CD8-positive, alpha-beta memory T cell (primary cell): ENCODE data around the gene C5. TPM values are rescaled to one million over a fixed set of nuclear protein-coding genes. Genes with fewer than 3 reads are reported as not detected.

ENCODE experiments used
- CTCF ChIA-PET: fragments of 350-600 bp; sonication (Branson Sonifier 250); formaldehyde crosslinking; loops from one replicate; lab custom pipeline; 2021; ENCODE audit warnings: antibody characterized with exemption; lab: Charles Lee
- POLR2A ChIA-PET: fragments of 350-600 bp; sonication (Branson Sonifier 250); formaldehyde crosslinking; loops from one replicate; lab custom pipeline; 2021; ENCODE audit warnings: antibody characterized with exemption; lab: Charles Lee
- DNase-seq, 5 donors: peaks; one replicate each; pipeline versions ENCODE4 v3.0.0 to v3.0.0-alpha.2; 2020 to 2022; ENCODE audit warnings: mixed read lengths in 1 of 5
- H3K27ac ChIP-seq: one replicate; pipeline ENCODE4 v1.7.0; 2013; ENCODE audit warnings: low read depth, mild to moderate bottlenecking, low read length, moderate library complexity
- H3K27me3 ChIP-seq: 2 replicates; pipeline ENCODE4 v1.7.0; 2013; ENCODE audit warnings: low read length, mild to moderate bottlenecking; ENCODE audit not compliant: insufficient read depth, poor library complexity, severe bottlenecking
- H3K36me3 ChIP-seq: 2 replicates; pipeline ENCODE4 v1.7.0; 2013; ENCODE audit warnings: mild to moderate bottlenecking, low read length, moderate library complexity; ENCODE audit not compliant: insufficient read depth
- H3K4me1 ChIP-seq: 2 replicates; pipeline ENCODE4 v1.7.0; 2013; ENCODE audit warnings: mild to moderate bottlenecking, low read length, moderate library complexity; ENCODE audit not compliant: insufficient read depth
- H3K4me3 ChIP-seq: 2 replicates; pipeline ENCODE4 v1.7.0; 2013; ENCODE audit warnings: mild to moderate bottlenecking, low read length
- H3K9me3 ChIP-seq: 2 replicates; pipeline ENCODE4 v1.7.0; 2013; ENCODE audit warnings: mild to moderate bottlenecking, low read length
- H3K27ac Mint-ChIP-seq, 8 donors: one replicate each; pipeline ENCODE4 v1.8.0; 2020 to 2021; ENCODE audit warnings: mixed read lengths in 8 of 8, mild to moderate bottlenecking in 6 of 8, inconsistent platforms in 3 of 8, moderate library complexity in 3 of 8
- H3K27me3 Mint-ChIP-seq, 2 donors: one replicate each; pipeline ENCODE4 v1.8.0; 2020 to 2021; ENCODE audit warnings: mixed read lengths in 2 of 2, mild to moderate bottlenecking in 1 of 2, moderate library complexity in 1 of 2
- H3K36me3 Mint-ChIP-seq, 3 donors: one replicate each; pipeline ENCODE4 v1.8.0; 2020 to 2021; ENCODE audit warnings: mixed read lengths in 3 of 3, inconsistent platforms in 1 of 3, mild to moderate bottlenecking in 1 of 3
- H3K4me1 Mint-ChIP-seq, 3 donors: one replicate each; pipeline ENCODE4 v1.8.0; 2020 to 2021; ENCODE audit warnings: mixed read lengths in 3 of 3, inconsistent platforms in 1 of 3, mild to moderate bottlenecking in 1 of 3
- H3K4me3 Mint-ChIP-seq, 7 donors: one replicate each; pipeline ENCODE4 v1.8.0; 2020 to 2021; ENCODE audit warnings: mixed read lengths in 7 of 7, mild to moderate bottlenecking in 6 of 7, moderate library complexity in 4 of 7, inconsistent platforms in 2 of 7
- H3K9me3 Mint-ChIP-seq, 5 donors: one replicate each; pipeline ENCODE4 v1.8.0; 2020 to 2022; ENCODE audit warnings: mixed read lengths in 5 of 5, mild to moderate bottlenecking in 3 of 5, moderate library complexity in 2 of 5, inconsistent platforms in 1 of 5
- polyA plus RNA-seq: library from polyadenylated mRNA; unstranded; fragments of 300-500 nt; fragmentation: Illumina TruSeq; gene quantifications from one replicate; pipeline ENCODE4 v1.2.3, GENCODE V29; 2021
- total RNA-seq, 2 experiments: library from RNA; stranded (reverse); gene quantifications; one replicate each; pipeline ENCODE4 v1.2.3, GENCODE V29; 2021

C5 gene
- total and polyA plus RNA-seq, 3 experiments from 2014 or later, result 1.1 to 1.3 TPM; not detected in 1

DNA sequence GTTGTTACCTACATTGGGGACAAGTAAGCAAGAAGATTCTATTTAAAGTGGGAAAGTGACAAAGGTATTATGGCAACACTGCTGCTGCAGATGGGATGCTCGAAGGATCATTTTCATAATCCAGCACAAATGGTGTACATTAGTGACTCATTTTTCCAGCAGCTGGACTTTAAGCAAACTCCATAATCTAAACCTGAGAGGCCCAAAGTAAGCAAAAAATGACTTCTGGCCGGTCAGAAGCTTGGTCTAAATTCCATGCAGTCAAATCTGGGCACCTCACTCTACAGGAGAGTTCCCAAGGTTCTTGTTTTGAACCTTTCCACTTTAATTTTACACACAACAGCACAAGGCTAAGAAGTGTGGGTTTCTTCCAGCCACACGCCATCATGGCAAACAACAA lies 79.8 kb downstream of the C5 start:
- H3K9me3 ChIP-seq, result no peaks in the 10 kb centered on the region
- no peaks in the 10 kb centered on the region for H3K27me3 ChIP-seq
- CTCF ChIA-PET, result interaction anchor here (1.3 kb wide), 1 partner anchor 11 kb away, joined by 3 read pairs; no protein-coding TSS in a partner anchor
- no peak for DNase-seq
- Mint-ChIP-seq H3K27ac (no peak overlapping the region), H3K36me3 (peaks cover 0 to 6% (median 0%) of the 10 kb centered on the region in 3 donors), H3K4me3 (no peak overlapping the region), H3K27me3 (no peaks in the 10 kb centered on the region), H3K4me1 (peaks cover 10 to 12% (median 11%) of the 10 kb centered on the region in 3 donors), H3K9me3 (no peaks in the 10 kb centered on the region)
- POLR2A ChIA-PET, result no interaction called here
- no peak overlapping the region for H3K4me3 ChIP-seq
- H3K27ac ChIP-seq, result no peak overlapping the region
- peaks cover 9% of the 10 kb centered on the region for H3K4me1 ChIP-seq
- H3K36me3 ChIP-seq, result no peaks in the 10 kb centered on the region

GRCh38 chr9:120966013-120966369 lies 84.1 kb downstream of the C5 start:
- ChIA-PET CTCF (no interaction called here), POLR2A (no interaction called here)
- H3K9me3 Mint-ChIP-seq, result no peaks in the 10 kb centered on the region
- no peaks in the 10 kb centered on the region for H3K4me1 Mint-ChIP-seq
- no peak for DNase-seq
- H3K4me3 Mint-ChIP-seq, result no peak overlapping the region
- Histone ChIP-seq H3K4me1 (no peaks in the 10 kb centered on the region), H3K4me3 (no peak overlapping the region), H3K27me3 (no peaks in the 10 kb centered on the region), H3K9me3 (no peaks in the 10 kb centered on the region), H3K36me3 (no peaks in the 10 kb centered on the region), H3K27ac (no peak overlapping the region)
- no peak overlapping the region for H3K27ac Mint-ChIP-seq
- no peaks in the 10 kb centered on the region for H3K27me3 Mint-ChIP-seq
- peaks cover 0 to 10% (median 3%) of the 10 kb centered on the region in 3 donors for H3K36me3 Mint-ChIP-seq

- ChIA-PET CTCF (interaction anchor here (1.1 to 1.6 kb wide), 2 partner anchors 11 to 13 kb away, joined by 3 to 4 read pairs; no protein-coding TSS in a partner anchor), POLR2A (no interaction called here)
- Mint-ChIP-seq H3K27me3 (no peaks in the 10 kb centered on the region), H3K9me3 (no peaks in the 10 kb centered on the region), H3K4me3 (no peak overlapping the region), H3K27ac (no peak overlapping the region), H3K36me3 (peaks cover 0 to 8% (median 3%) of the 10 kb centered on the region in 3 donors), H3K4me1 (no peaks in the 10 kb centered on the region)
- H3K27me3 ChIP-seq, result no peaks in the 10 kb centered on the region
- H3K4me3 ChIP-seq, result no peak overlapping the region
- DNase-seq, result no peak
- no peaks in the 10 kb centered on the region for H3K9me3 ChIP-seq
- H3K27ac ChIP-seq, result no peak overlapping the region
- no peaks in the 10 kb centered on the region for H3K4me1 ChIP-seq
- H3K36me3 ChIP-seq, result no peaks in the 10 kb centered on the region
Observed at GRCh38 chr9:120965344-120966012, 84.6 kb downstream of the C5 start.

DNA sequence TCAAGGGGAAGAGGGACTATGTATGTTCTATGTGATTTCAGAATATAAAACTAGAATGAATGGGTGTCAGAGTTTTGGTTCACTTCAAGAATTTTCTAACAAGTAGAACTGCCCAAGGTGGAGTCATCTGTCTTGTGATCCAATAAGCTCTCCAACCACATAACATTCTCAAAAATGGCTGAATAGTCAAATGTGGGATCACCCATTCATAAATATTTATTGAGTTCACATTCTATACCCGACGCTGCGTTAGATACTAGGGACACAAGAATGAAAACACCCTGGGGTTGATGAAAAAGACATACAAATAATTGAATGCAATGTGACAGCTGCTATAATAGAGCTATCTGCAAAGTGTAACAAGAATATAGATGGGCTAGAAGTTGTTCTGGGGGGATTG lies 88.1 kb downstream of the C5 start:
- Mint-ChIP-seq H3K27me3 (no peaks in the 10 kb centered on the region), H3K36me3 (peaks cover 0 to 9% (median 3%) of the 10 kb centered on the region in 3 donors), H3K27ac (no peak overlapping the region), H3K4me3 (no peak overlapping the region), H3K4me1 (no peaks in the 10 kb centered on the region), H3K9me3 (no peaks in the 10 kb centered on the region)
- H3K27me3 ChIP-seq, result no peaks in the 10 kb centered on the region
- no peak overlapping the region for H3K4me3 ChIP-seq
- no peaks in the 10 kb centered on the region for H3K9me3 ChIP-seq
- H3K4me1 ChIP-seq, result no peaks in the 10 kb centered on the region
- no peak for DNase-seq
- ChIA-PET CTCF (interaction anchor here (1.1 kb wide), 1 partner anchor 93 kb away, joined by 3 read pairs; no protein-coding TSS in a partner anchor), POLR2A (no interaction called here)
- no peak overlapping the region for H3K27ac ChIP-seq
- no peaks in the 10 kb centered on the region for H3K36me3 ChIP-seq

DNA sequence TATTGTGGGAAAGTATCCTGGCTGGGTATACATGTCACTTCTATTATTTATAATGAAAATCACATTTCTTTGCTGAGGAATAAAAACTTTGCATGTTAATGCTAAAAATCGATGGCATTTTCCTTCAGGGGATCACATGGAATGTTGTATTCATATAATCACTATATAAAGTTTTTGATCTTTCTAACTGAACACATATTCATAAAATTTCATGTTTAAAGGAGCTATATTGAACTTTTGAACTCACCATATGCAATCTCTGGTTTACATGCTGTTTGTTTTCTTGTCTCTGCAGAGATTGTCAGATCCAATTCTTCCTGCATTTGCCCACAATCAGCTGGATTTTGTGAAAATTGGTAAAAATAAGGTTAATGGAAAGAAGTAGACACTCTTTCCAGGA lies 90.1 kb downstream of the C5 start:
- ChIA-PET CTCF (interaction anchor here (0.9 to 1.4 kb wide), 2 partner anchors 22 to 100 kb away, joined by 3 to 4 read pairs; no protein-coding TSS in a partner anchor), POLR2A (no interaction called here)
- DNase-seq, result no peak
- H3K4me3 ChIP-seq, result no peak overlapping the region
- H3K36me3 Mint-ChIP-seq, result peaks cover 0 to 6% (median 3%) of the 10 kb centered on the region in 3 donors
- no peaks in the 10 kb centered on the region for H3K36me3 ChIP-seq
- no peaks in the 10 kb centered on the region for H3K9me3 ChIP-seq
- no peaks in the 10 kb centered on the region for H3K4me1 Mint-ChIP-seq
- H3K9me3 Mint-ChIP-seq, result no peaks in the 10 kb centered on the region
- no peaks in the 10 kb centered on the region for H3K27me3 ChIP-seq
- no peak overlapping the region for H3K27ac Mint-ChIP-seq
- H3K27me3 Mint-ChIP-seq, result no peaks in the 10 kb centered on the region
- no peak overlapping the region for H3K4me3 Mint-ChIP-seq
- no peaks in the 10 kb centered on the region for H3K4me1 ChIP-seq
- H3K27ac ChIP-seq, result no peak overlapping the region

- Histone ChIP-seq H3K9me3 (no peaks in the 10 kb centered on the region), H3K4me3 (no peak overlapping the region), H3K36me3 (no peaks in the 10 kb centered on the region), H3K27ac (no peak overlapping the region), H3K27me3 (no peaks in the 10 kb centered on the region), H3K4me1 (no peaks in the 10 kb centered on the region)
- Mint-ChIP-seq H3K4me3 (no peak overlapping the region), H3K27me3 (no peaks in the 10 kb centered on the region), H3K4me1 (no peaks in the 10 kb centered on the region), H3K27ac (no peak overlapping the region), H3K36me3 (peaks cover 0 to 2% (median 0%) of the 10 kb centered on the region in 3 donors), H3K9me3 (no peaks in the 10 kb centered on the region)
- DNase-seq, result no peak
- ChIA-PET CTCF (no interaction called here), POLR2A (no interaction called here)
Observed at GRCh38 chr9:120956862-120957261, 93.2 kb downstream of the C5 start.

DNA sequence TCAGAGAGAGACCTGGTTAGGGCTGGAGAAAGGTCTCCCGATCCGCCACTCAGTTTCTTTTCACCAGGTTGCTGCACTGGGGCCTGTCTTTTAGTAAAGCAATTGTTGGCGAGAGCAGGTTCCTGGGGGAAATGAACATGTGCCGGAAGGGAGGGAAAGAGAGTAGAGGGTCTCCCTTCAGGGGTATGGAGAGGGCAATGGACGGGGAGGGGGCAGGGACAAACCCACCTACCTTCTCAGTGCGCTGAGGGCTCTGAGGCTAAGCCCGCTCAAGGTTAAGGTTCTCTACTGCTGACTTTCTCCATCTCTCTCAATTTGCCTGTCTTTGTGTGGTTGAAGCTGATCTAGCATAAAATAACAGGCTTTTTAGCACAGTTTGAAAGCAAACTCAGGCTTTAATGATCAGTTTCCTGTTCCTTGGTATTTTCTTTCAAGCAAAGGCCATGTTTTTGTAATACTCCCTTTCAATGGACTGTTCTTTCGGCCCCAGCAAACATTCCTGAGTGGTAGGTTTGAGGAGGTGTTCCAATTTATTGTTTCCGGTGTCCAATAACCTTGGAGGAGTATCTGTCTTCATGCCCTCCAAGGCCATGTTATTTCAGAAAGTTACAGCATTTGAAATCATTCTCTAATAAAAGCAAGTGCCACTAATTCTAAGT lies 98.0 kb downstream of the C5 start:
- Histone ChIP-seq H3K27me3 (no peaks in the 10 kb centered on the region), H3K4me1 (no peaks in the 10 kb centered on the region), H3K4me3 (no peak overlapping the region), H3K9me3 (no peaks in the 10 kb centered on the region), H3K27ac (no peak overlapping the region), H3K36me3 (no peaks in the 10 kb centered on the region)
- CTCF ChIA-PET, result interaction anchor here (1.0 kb wide), 1 partner anchor 12 kb away, joined by 3 read pairs; no protein-coding TSS in a partner anchor
- H3K9me3 Mint-ChIP-seq, result no peaks in the 10 kb centered on the region
- POLR2A ChIA-PET, result interaction anchor here (0.6 kb wide), 1 partner anchor 119 kb away, joined by 9 read pairs; no protein-coding TSS in a partner anchor
- no peaks in the 10 kb centered on the region for H3K36me3 Mint-ChIP-seq
- no peak for DNase-seq
- H3K4me1 Mint-ChIP-seq, result no peaks in the 10 kb centered on the region
- no peaks in the 10 kb centered on the region for H3K27me3 Mint-ChIP-seq
- H3K27ac Mint-ChIP-seq, result no peak overlapping the region
- no peak overlapping the region for H3K4me3 Mint-ChIP-seq
